GM19467 (cell line): ENCODE measurements around the gene ACVR1C.
A peak's percentile ranks its signal among the peaks of the same experiment; 100 is the strongest.

Experiments used
- ATAC-seq: cut with Tn5 transposase; IDR thresholded peaks from one replicate; pipeline ENCODE4 v1.9.1; 2021; ENCODE audit warnings: mild to moderate bottlenecking, moderate library complexity; ENCODE audit not compliant: unreplicated experiment

The ACVR1C gene

DNA sequence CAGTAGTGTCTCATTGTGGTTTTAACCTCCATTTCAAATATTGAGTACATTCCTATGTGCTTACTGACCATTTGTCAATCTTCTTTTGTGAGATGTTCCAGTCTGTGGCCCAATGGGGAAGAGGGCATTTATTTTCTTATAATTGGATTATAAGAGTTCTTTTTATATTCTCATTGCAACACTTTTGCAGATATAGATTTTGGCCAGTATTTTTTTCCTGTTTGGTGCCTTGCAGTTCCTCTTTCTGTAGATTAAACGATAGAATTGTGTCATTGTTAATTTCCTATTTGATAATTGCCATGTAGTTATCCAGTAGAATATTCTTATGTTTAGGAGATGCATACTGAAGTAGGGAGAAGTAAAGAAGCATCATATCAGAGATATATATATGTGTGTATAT lies 128.3 kb downstream of the ACVR1C start:
- no peak for ATAC-seq

DNA sequence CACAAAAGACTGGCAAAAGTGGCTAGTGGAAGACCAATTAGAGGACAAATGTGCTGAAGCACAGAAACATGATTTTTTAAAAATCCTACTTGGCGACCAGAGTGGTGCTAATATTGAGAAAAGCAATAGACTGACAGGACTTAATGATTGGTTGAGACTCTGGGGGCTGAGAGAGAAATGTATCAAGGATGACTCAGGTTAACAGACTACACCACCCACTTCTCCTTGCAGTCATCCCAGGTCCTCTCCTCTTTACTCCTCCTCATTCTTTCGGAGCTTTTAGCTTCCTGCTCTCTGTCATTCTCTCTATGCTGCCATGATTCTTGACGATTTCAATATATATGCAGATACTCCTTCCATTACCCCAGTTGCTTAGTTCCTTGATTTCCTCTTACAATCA lies 130.2 kb downstream of the ACVR1C start:
- no peak for ATAC-seq

DNA sequence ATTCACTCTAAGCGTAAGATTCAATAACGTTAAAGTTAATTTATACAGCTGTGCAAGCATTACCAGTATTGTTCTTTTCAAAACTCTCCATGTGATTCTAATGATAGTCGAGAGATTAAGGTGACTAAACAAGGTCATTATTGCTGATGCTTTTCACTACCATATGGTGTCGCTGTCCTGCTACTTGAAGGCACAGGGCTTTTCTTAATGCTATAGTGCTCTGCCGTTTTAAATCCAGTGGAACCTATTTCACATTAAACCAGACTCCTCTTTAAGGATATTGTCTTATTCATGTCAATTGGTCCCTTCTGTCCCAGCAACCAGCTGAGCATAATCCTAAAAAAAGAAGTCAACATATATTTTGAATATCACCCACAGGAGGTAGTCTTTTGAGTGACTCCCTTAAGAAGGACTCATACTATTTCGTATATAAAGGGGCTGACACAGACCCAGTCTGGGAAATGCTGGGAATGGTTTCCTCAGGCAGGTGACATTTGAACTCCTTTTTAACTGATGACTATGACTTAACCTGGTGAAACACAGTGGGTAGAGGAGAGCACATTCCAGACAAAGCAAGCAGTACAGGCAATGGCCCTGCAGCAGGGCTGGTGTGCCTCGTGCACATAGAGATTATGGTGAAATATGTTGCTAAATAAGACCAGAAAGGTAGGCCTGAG lies 130.9 kb downstream of the ACVR1C start:
- ATAC-seq = peak; percentile 77

DNA sequence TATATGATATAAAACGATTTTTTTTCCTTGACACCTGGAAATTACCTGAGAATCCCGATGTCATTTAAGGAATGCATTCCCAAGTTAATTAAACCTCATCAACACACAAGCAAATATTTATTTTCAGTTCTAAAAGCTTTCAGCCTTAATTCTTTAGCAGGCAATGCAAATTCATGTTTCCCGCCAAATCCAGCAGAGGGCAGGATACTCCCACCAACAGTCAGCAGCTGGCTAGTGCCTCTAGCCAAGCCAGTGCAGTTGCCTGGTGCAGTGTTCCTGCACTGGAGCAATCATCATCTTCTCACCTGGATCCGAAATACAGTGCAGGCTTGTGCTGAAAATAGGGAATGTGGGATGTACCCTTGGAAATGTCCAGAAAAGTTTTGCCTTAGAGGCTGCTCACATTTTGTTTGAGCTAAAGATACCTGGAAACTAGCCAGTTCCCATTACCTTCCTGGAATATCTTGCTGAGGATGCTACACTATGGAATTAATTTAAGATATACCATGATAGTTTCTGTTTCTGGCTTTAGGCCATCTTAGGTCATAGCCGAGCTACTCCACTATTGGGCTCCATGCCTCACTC lies 136.4 kb downstream of the ACVR1C start:
- peak; percentile 97 for ATAC-seq

DNA sequence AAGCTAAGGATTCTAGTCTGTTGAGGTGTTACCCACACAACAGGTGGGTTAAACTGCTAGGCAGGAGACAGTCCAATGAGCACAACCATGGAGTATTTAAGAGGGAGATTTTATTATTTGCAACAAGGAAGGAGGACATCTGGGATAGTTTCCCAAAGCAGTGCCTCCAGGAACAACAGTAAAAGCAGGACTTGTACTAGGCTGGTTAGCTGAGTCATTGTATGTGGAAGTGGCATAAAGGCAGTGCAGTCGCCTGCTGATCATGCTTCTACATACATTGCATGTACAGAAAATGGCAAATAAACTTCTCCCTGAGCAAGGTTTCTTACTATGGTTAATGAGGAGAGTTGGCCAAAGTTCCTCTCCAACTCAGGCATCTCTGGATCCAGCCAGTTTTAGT lies 138.7 kb downstream of the ACVR1C start:
- no peak for ATAC-seq

DNA sequence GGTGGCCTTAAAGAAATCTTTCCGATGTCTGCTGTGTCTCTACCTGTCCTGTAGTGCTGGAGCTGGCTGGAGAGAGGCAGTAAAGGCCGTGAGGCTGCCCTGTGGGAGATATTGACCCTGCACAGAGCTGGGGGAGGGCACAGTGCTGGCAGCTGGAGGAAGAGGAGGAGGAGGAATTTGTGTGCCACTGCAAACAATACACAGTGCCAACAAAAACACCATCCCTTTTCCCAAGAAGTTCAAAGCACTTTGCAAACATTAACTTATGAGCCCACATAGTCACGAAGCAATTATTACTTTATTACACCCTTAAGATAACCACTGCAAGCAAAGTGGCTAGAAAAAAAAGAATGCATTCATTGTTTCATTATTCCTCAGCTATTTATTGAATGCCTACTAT lies 139.8 kb downstream of the ACVR1C start:
- ATAC-seq = no peak

DNA sequence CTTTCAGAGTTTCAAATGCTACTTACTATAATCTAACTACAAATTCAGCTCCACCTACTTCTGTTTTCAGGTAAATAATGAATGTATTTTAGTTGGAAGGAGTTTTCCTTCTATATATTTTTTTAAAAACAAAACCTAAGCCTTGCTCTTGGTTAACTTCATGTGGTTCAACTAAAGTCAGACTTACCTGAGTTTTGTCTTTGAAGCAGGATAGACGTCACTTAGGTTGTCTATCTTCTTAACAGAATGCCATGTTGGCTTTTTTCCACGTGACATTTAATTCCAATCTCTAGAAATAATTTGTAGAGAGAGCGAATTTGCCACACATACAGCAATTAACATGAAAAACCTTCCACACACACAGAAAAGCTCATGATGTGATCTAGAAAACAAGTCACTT lies 140.9 kb downstream of the ACVR1C start:
- no peak for ATAC-seq

DNA sequence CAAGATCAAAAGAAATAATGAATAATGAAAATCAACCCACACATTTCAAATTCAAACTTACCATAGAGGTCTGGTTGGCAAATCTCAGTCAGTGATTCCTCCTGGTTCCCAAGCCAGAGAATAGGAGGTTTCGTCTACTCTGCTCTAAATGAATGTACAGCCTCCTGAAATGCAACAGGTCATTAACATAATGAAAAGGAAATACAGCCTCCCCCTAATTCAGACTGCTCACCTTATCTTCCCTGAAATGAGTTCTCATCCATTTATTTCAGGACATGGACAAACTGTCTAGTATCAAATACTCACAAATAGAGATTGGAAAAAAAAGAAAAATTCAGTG lies 141.4 kb downstream of the ACVR1C start:
- no peak for ATAC-seq

DNA sequence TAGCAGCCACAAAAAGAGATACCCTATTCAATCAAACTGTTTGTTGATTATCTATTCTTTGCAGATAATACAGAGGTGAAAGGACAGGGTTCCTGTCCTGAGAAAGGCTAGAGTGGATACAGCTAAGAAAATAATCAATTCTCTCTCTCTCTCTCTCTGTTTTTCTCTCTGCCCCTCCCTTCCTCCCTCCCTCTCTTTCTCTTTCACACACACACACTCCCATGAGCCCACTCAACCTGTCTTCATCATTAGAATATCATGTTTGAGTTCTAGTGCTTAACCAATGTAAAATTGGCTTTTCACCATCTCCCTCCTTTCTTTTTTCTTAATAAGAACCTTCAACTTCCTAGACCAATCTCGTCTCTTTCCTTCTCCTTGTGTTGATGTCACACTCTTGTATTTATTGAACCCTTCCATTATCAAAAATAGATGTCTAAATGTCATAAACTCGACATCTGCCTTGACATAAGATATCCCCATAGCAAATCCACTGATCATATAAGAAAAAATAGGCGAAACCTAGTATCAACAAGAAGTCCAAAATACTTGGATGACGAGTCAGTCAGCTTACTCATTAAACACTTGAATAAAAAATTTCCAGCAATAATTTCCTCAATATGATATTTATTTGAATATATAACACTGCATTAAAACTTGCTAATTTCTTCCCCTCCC lies 141.9 kb downstream of the ACVR1C start:
- no peak for ATAC-seq

DNA sequence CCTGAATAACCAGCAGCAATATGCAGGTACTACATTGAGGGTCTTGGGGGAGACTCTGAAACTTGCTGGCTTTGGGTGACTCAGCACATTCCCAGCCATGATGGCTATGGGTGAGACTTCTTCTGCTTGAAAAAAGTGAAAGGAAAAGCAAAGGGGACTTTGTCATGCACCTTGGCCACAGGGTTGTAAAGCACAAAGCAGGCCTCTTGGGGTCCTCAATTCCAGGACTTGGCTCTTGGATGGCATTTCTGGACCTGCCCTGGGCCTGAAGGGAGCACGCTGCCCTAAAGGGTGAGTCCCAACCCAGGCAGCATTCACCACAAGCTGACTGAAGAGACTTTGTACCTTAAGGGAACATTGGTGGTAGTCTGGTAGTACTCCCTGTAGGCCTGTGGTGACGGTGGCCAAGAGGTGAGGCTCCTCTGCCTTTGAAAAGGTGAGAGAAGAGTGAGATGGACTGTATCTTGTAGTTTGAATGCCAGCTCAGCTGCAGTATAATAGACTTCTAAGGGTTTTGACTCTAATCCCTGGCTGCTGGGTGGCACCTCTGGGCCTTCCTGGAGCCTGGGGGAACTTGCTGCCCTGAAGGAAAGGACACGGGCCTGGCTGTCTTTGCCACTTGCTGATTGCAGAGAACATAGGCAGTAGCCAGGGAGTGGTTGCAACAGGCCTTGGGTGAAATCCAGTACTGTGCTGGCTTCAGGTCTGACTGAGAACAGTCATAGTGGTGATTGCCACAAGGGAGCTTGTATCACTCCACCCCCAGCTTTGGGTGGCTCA lies 148.3 kb downstream of the ACVR1C start:
- peak; percentile 57 for ATAC-seq

DNA sequence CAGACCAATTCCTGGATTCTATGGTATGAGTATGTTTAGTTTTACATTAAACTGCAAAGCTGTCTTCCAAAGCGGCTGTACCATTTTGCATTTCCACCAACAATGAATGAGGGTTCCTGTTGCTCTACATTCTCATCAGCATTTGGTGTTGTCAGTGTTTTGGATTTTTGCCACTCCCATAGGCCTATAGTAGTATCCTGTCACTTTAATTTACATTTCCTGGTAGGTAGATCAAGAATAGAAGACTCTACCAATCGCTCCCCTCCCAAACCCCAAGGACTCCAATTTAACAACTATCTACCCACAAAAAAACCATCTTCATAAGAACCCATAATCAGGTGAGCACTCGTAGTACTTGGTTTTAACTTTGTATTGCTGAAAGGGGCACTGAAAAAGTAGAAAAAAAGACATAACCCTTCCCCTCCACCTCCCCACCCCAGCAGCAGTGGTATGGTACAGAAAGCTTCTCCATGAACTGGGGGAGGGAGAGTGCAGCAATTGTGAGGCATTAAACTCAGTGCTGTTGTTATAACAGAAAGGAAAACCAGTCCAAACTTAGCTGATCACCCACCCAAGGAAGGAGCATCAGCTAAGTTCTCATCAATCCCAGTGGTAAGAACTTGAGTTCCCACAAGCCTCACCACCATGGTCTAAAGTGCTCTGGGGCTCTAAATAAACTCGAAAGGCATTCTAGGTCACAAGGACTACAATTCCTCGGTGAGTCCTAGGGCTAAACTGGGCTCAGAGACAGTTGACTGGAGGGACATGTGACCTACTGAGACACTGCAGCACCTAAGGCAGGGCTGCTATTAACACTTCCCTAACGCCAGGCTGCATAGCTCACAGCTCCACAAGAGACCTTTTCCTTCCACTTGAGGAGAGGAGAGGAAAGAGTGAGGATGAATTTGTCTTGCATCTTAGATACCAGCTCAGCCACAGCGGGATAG lies 149.3 kb downstream of the ACVR1C start:
- ATAC-seq = no peak

DNA sequence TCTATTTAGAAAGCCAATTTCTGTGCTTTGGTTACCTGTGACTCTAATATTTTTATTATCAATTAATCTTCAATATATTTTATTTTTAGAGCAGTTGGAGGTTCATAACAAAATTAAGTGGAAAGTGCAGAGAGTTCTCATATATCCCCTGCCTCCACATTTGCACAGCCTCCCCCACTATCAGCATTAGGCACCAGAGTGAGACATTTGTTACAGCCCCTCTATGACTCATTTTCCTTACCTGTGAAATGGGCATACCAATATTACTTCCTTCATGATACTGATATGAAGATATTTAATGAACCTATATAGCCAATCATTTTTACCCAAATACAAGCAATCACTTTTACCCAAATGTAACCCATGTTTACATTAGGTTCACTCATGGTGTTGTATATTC lies 150.7 kb downstream of the ACVR1C start:
- ATAC-seq = no peak

DNA sequence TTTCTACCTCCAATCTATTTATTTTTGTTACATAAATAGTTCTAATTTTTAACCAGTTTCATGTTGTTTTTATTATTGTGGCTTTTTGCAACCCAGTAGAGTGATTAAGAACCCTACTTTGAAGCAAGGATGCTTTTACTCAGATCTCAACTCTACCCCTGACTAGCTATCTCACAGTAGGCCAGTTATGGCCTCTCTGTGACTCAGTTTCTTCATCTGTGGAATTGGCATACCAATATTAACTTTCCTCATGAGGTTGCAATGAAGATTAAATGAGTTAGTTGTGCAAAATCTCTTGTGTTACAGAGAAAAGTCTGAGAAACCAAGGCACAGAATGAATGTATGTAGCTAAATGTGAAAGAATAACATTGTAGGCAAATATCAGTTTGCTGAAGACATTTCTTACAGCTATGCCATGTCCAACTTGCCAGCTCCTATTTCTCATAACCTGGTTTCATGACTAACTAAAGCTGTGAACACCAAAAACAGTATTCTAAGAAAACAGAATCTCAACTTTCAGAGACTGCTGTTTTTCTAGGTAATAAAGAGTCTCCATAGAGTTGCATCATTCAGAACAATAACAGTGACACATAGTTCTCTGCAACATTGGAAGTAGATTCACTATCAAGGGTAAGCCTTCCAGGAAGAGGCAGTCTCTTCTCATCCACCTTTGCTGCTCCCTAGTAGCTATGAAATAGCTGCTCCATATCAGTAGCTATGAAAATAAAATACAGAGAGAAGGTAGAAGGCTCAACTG lies 151.5 kb downstream of the ACVR1C start:
- ATAC-seq = no peak
